HCT116 (cell line): ENCODE data around the gene MFGE8. TPM values are rescaled to one million over a fixed set of nuclear protein-coding genes. Genes with fewer than 3 reads are reported as not detected.

Experiments
- ATAC-seq: fragments of 200-7000 bp; cut with Tn5 transposase; 2 replicates; pipeline ENCODE4 v1.9.1; 2020; ENCODE audit warnings: mild to moderate bottlenecking, moderate library complexity
- BruUV-seq: library from RNA; stranded (reverse); fragments of 400-500 nt; replicated peaks from 2 replicates; lab custom pipeline; 2021; lab: Mats Ljungman, UMichigan
- CTCF ChIA-PET: fragments of 300-600 bp; sonication (Branson Sonifier 250); formaldehyde crosslinking; loops from one replicate; lab custom pipeline; 2021; ENCODE audit warnings: antibody characterized with exemption; lab: Charles Lee
- POLR2A ChIA-PET: fragments of 300-600, 350-600 bp; sonication (Branson Sonifier 250); formaldehyde crosslinking; loops from one replicate; lab custom pipeline; 2021; ENCODE audit warnings: antibody characterized with exemption; lab: Charles Lee
- RAD21 ChIA-PET, 2 experiments: fragments of 300-600 bp; sonication (Branson Sonifier 250); formaldehyde crosslinking; loops; one replicate each; lab custom pipeline; 2023; ENCODE audit warnings: low total read pairs in 2 of 2; ENCODE audit not compliant: uncharacterized antibody in 2 of 2, unreplicated experiment in 2 of 2, low non-redundant PET in 1 of 2; lab: Charles Lee
- DNase-seq: peaks from one replicate; pipeline ENCODE4 v3.0.0-alpha.2; 2010; ENCODE audit warnings: low read depth, low spot score
- H2AFZ ChIP-seq: fragments of 200-600 bp; shearing (Covaris generic), sonication (generic); 2 replicates; pipeline ENCODE4 v1.6.1; 2017; ENCODE audit warnings: low read depth, mixed run types, mixed read lengths, antibody characterized with exemption, low read length; ENCODE audit not compliant: poor library complexity, severe bottlenecking
- H3K27ac ChIP-seq: 2 replicates; pipeline ENCODE4 v1.5.1; 2012; ENCODE audit warnings: low read depth, low read length
- H3K27me3 ChIP-seq: fragments of 200-600 bp; sonication (generic); 2 replicates; pipeline ENCODE4 v1.6.1; 2016; ENCODE audit warnings: mixed run types, low read length, mixed read lengths; ENCODE audit not compliant: insufficient read depth
- H3K36me3 ChIP-seq, 2 experiments: fragments of 200-500 bp in 1 of 2; fragments of 200-600 bp in 1 of 2; sonication (Bioruptor generic) in 1 of 2; sonication (generic) in 1 of 2; 2 replicates each; pipeline versions ENCODE4 v1.5.1 to v1.6.1; 2014 to 2016; ENCODE audit warnings: low read length in 2 of 2, inconsistent platforms in 1 of 2, mixed read lengths in 1 of 2, mixed run types in 1 of 2; ENCODE audit not compliant: insufficient read depth in 2 of 2, control insufficient read depth in 1 of 2
- H3K4me1 ChIP-seq, 2 experiments: fragments of 200-600 bp in 1 of 2; sonication (generic) in 1 of 2; 2 replicates each; pipeline versions ENCODE4 v1.5.1 to v1.6.1; 2012 to 2017; ENCODE audit warnings: low read length in 2 of 2, inconsistent platforms in 1 of 2, mild to moderate bottlenecking in 1 of 2, mixed read lengths in 1 of 2, mixed run types in 1 of 2, moderate library complexity in 1 of 2; ENCODE audit not compliant: insufficient read depth in 2 of 2, control insufficient read depth in 1 of 2
- H3K4me2 ChIP-seq: fragments of 200-600 bp; sonication (generic); 2 replicates; pipeline ENCODE4 v1.6.1; 2017; ENCODE audit warnings: mixed run types, low read length, mixed read lengths
- H3K4me3 ChIP-seq, 2 experiments: fragments of 200-600 bp in 1 of 2; sonication (generic) in 1 of 2; replicated peaks in 1 of 2; 2 replicates each; pipeline ENCODE4 v1.5.1; 2011 to 2016; ENCODE audit warnings: low read length in 2 of 2, control low read depth in 1 of 2, low read depth in 1 of 2, mild to moderate bottlenecking in 1 of 2, mixed read lengths in 1 of 2, mixed run types in 1 of 2
- H3K79me2 ChIP-seq: fragments of 200-600 bp; sonication (generic); 2 replicates; pipeline ENCODE4 v1.6.1; 2017; ENCODE audit warnings: mild to moderate bottlenecking, mixed run types, low read length, moderate library complexity, mixed read lengths; ENCODE audit not compliant: insufficient read depth
- H3K9ac ChIP-seq: fragments of 200-600 bp; sonication (generic); 2 replicates; pipeline ENCODE4 v1.6.1; 2016; ENCODE audit warnings: low read length, mixed read lengths
- H3K9me2 ChIP-seq: fragments of 200-600 bp; sonication (generic), shearing (Covaris generic); 2 replicates; pipeline ENCODE4 v1.6.1; 2017; ENCODE audit warnings: mixed run types, mild to moderate bottlenecking, moderate library complexity; ENCODE audit not compliant: insufficient read depth
- H3K9me3 ChIP-seq, 2 experiments: fragments of 200-500 bp in 1 of 2; fragments of 200-600 bp in 1 of 2; sonication (Bioruptor generic) in 1 of 2; sonication (generic) in 1 of 2; 2 replicates each; pipeline ENCODE4 v1.6.1; 2014 to 2017; ENCODE audit warnings: low read length in 2 of 2, mixed read lengths in 2 of 2, inconsistent platforms in 1 of 2, low read depth in 1 of 2, mild to moderate bottlenecking in 1 of 2, mixed run types in 1 of 2, moderate library complexity in 1 of 2; ENCODE audit not compliant: control insufficient read depth in 1 of 2, insufficient read depth in 1 of 2
- H4K20me1 ChIP-seq: fragments of 200-600 bp; sonication (generic), shearing (Covaris generic); 2 replicates; pipeline ENCODE4 v1.6.1; 2017; ENCODE audit warnings: mixed run types, mild to moderate bottlenecking, moderate library complexity; ENCODE audit not compliant: insufficient read depth
- CEBPB ChIP-seq: IDR thresholded peaks from 2 replicates; pipeline ENCODE4 v1.6.1; 2012; ENCODE audit warnings: low read depth
- CTCF ChIP-seq, 3 experiments: fragments of 200-600 bp in 1 of 3; sonication (generic) in 1 of 3; IDR thresholded peaks in 2 of 3; conservative IDR thresholded peaks in 1 of 3; 2 replicates each; pipeline ENCODE4 v1.5.1; 2012 to 2017; ENCODE audit warnings: low read depth in 2 of 3, low read length in 2 of 3, antibody characterized with exemption in 1 of 3, borderline replicate concordance in 1 of 3, control low read depth in 1 of 3, mild to moderate bottlenecking in 1 of 3, mixed read lengths in 1 of 3, mixed run types in 1 of 3, moderate library complexity in 1 of 3; ENCODE audit not compliant: insufficient read depth in 1 of 3
- EZH2 ChIP-seq: fragments of 200-600 bp; sonication (generic); IDR thresholded peaks from 2 replicates; pipeline ENCODE4 v1.6.1; 2017; ENCODE audit warnings: antibody characterized with exemption, mixed run types
- EZH2phosphoT487 ChIP-seq: fragments of 200-600 bp; IDR thresholded peaks from 2 replicates; pipeline ENCODE4 v1.6.1; 2018; ENCODE audit warnings: antibody characterized with exemption, borderline replicate concordance
- MAX ChIP-seq: IDR thresholded peaks from 2 replicates; pipeline ENCODE4 v1.6.1; 2012
- POLR2AphosphoS5 ChIP-seq: IDR thresholded peaks from 2 replicates; pipeline ENCODE4 v1.6.1; 2011; ENCODE audit warnings: mild to moderate bottlenecking, low read depth, low read length, moderate library complexity
- REST ChIP-seq: IDR thresholded peaks from 2 replicates; pipeline ENCODE4 v1.6.1; 2012; ENCODE audit warnings: low read depth
- SIN3A ChIP-seq: IDR thresholded peaks from 2 replicates; pipeline ENCODE4 v1.6.1; 2012; ENCODE audit warnings: low read depth
- TCF7L2 ChIP-seq: IDR thresholded peaks from 2 replicates; pipeline ENCODE4 v1.7.0; 2011; ENCODE audit warnings: borderline replicate concordance, inconsistent platforms; ENCODE audit not compliant: insufficient read depth, insufficient read length; ENCODE audit errors: extremely low read depth
- ZBTB33 ChIP-seq: IDR thresholded peaks from 2 replicates; pipeline ENCODE4 v1.6.1; 2011; ENCODE audit warnings: mild to moderate bottlenecking, low read length, moderate library complexity; ENCODE audit not compliant: insufficient replicate concordance; ENCODE audit errors: extremely low read depth
- ZNF274 ChIP-seq: fragments of 200-500 bp; sonication (Bioruptor generic); IDR thresholded peaks from 2 replicates; pipeline ENCODE4 v1.6.1; 2014; ENCODE audit warnings: mild to moderate bottlenecking, low read depth, low read length, inconsistent platforms
- intact Hi-C: fragments of 100-400 bp; cut with micrococcal nuclease; formaldehyde crosslinking; loops from 2 replicates; pipeline ENCODE4 v1.10.0; 2022
- total RNA-seq: library from RNA; stranded (reverse); gene quantifications from one replicate; pipeline ENCODE4 v1.2.1, GENCODE V29; 2021; ENCODE audit not compliant: unreplicated experiment

The MFGE8 gene
- total RNA-seq, 1 experiment from 2014 or later, result 70.7 TPM

- ATAC-seq (no peak), DNase-seq (no peak)
- Histone ChIP-seq H3K4me1 (peaks cover 13 to 35% of the 10 kb centered on the region in 2 experiments), H3K27me3 (no peaks in the 10 kb centered on the region), H3K9me3 (no peaks in the 10 kb centered on the region), H3K9me2 (no peaks in the 10 kb centered on the region), H3K79me2 (no peaks in the 10 kb centered on the region), H3K36me3 (0 out of 4 replicates have a peak, but pooled peaks cover 0 to 2% of the 10 kb centered on the region in 2 experiments), H3K4me3 (no peak overlapping the region), H2AFZ (no peak overlapping the region), H3K27ac (no peak overlapping the region), H4K20me1 (no peaks in the 10 kb centered on the region), H3K9ac (no peak overlapping the region), H3K4me2 (no peak overlapping the region)
- no TSS peak for BruUV-seq
- ChIA-PET POLR2A (interaction anchor here (1.0 kb wide), 1 partner anchor 276 kb away, joined by 3 read pairs; no protein-coding TSS in a partner anchor), CTCF (no interaction called here), RAD21 (no interaction called here)
- intact Hi-C loops, result no loop called here
- TF ChIP-seq SIN3A, result no peak
- no peak for TF ChIP-seq CTCF (IDR thresholded peaks at IDR 0.05 in 2 of 3, conservative IDR thresholded peaks at IDR 0.05 in 1 of 3; ENCODE audit: borderline replicate concordance in 1 of 3, insufficient read depth in 1 of 3, low read depth in 2 of 3, low read length in 2 of 3)
- TF ChIP-seq EZH2phosphoT487, result no peak
- no peak for TF ChIP-seq ZBTB33
- no peak for TF ChIP-seq REST
- no peak for TF ChIP-seq TCF7L2
- TF ChIP-seq POLR2AphosphoS5, result no peak
- no peak for TF ChIP-seq ZNF274
- no peak for TF ChIP-seq EZH2
- no peak for TF ChIP-seq CEBPB
- TF ChIP-seq MAX, result no peak
These were observed 10.9 kb downstream of the MFGE8 start for GRCh38 chr15:88902221-88902835.
